Osteoblast (primary cell): ENCODE measurements around the gene LTO1. TPM values are rescaled to one million over a fixed set of nuclear protein-coding genes. Genes with fewer than 3 reads are reported as not detected.
A peak's percentile ranks its signal among the peaks of the same experiment; 100 is the strongest.

Experiments used
- DNase-seq: peaks from one replicate; pipeline ENCODE4 v3.0.0; 2011; ENCODE audit warnings: low spot score, mixed read lengths; ENCODE audit not compliant: insufficient read length; ENCODE audit errors: missing footprints
- H2AFZ ChIP-seq: 2 replicates; pipeline ENCODE4 v1.6.0; 2011; ENCODE audit warnings: mild to moderate bottlenecking, low read length
- H3K27ac ChIP-seq: 2 replicates; pipeline ENCODE4 v1.5.1; 2011; ENCODE audit warnings: mild to moderate bottlenecking, low read depth, low read length, moderate library complexity
- H3K27me3 ChIP-seq: 2 replicates; pipeline ENCODE4 v1.6.0; 2012; ENCODE audit warnings: mild to moderate bottlenecking, control low read depth, inconsistent platforms, low read length, moderate library complexity; ENCODE audit not compliant: insufficient read depth
- H3K36me3 ChIP-seq: 2 replicates; pipeline ENCODE4 v1.5.1; 2011; ENCODE audit warnings: mild to moderate bottlenecking, low read length, control low read depth, moderate library complexity; ENCODE audit not compliant: insufficient read depth
- H3K4me1 ChIP-seq: 2 replicates; pipeline ENCODE4 v1.5.1; 2011; ENCODE audit warnings: mild to moderate bottlenecking, low read length, control low read depth, moderate library complexity; ENCODE audit not compliant: insufficient read depth
- H3K4me2 ChIP-seq: 2 replicates; pipeline ENCODE4 v1.6.0; 2011; ENCODE audit warnings: mild to moderate bottlenecking, low read length; ENCODE audit not compliant: insufficient read depth
- H3K4me3 ChIP-seq: fragments of 200-600 bp; sonication (generic); 3 replicates; pipeline ENCODE4 v1.5.1; 2012; ENCODE audit warnings: mild to moderate bottlenecking, low read length, inconsistent platforms; ENCODE audit not compliant: insufficient read depth
- H3K79me2 ChIP-seq: 2 replicates; pipeline ENCODE4 v1.6.0; 2012; ENCODE audit warnings: mild to moderate bottlenecking, low read length, control low read depth, inconsistent platforms; ENCODE audit not compliant: insufficient read depth
- H3K9me3 ChIP-seq: 2 replicates; pipeline ENCODE4 v1.5.1; 2011; ENCODE audit warnings: low read depth, low read length, control low read depth
- H4K20me1 ChIP-seq: 2 replicates; pipeline ENCODE4 v1.6.0; 2012; ENCODE audit warnings: mild to moderate bottlenecking, low read length, control low read depth; ENCODE audit not compliant: insufficient read depth
- CTCF ChIP-seq: IDR thresholded peaks from 2 replicates; pipeline ENCODE4 v1.5.1; 2011; ENCODE audit warnings: mild to moderate bottlenecking, low read depth, low read length, moderate library complexity; ENCODE audit errors: extremely low read depth
- total RNA-seq: library from RNA; depleted of rRNA; stranded (reverse); fragments of >200 nt; gene quantifications from 2 replicates; pipeline ENCODE4 v1.2.3, GENCODE V29; 2012

Gene LTO1
- total RNA-seq, 1 donor = 24.6 TPM

DNA sequence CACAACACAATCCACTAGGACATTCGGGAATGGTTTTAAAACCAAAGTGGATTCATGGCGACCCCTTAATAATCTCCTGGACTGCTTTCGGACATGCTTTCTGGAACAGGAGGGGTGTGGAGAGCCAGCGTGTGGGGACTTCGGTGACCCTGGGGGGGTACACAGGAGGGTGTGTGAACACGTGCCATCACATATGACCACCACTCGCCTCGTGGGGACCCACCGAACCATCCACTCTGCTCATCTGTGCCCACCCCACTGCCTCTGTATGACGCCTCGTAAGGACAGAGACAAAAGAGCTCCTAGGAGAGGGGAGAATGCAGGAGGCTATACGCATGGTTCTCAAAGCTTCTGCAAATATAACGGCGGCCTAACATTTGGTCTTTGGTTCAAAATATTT, 8.9 kb downstream of the LTO1 start:
- Histone ChIP-seq H3K79me2 (peaks cover 23% of the 10 kb centered on the region), H3K4me2 (no peak overlapping the region), H3K4me3 (no peak overlapping the region), H3K9me3 (no peaks in the 10 kb centered on the region), H4K20me1 (peaks cover 15% of the 10 kb centered on the region), H3K27me3 (no peaks in the 10 kb centered on the region), H3K4me1 (peaks cover 14% of the 10 kb centered on the region), H2AFZ (no peak overlapping the region), H3K27ac (no peak overlapping the region), H3K36me3 (peaks cover 34% of the 10 kb centered on the region)
- TF ChIP-seq CTCF = no peak
- peak; percentile 49 for DNase-seq

DNA sequence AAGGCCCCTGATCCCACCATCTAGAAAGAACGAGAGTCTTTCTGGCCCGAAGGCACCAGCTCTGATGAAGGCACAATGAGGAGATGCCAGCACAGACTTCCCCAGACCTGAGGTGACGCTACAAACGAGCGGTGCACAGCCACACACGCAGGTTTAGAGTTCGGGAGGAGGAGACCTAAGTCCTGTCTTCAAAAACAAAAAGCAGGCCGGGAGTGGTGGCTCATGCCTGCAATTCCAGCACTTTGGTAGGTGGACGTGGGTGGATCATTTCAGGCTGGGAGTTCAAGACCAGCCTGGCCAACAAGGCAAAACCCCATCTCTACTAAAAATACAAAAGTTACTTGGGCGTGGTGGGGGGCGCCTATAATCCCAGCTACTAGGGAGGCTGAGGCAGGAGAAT, 9.5 kb downstream of the LTO1 start:
- no peaks in the 10 kb centered on the region for H3K9me3 ChIP-seq
- TF ChIP-seq CTCF = no peak
- DNase-seq = no peak
- peaks cover 14% of the 10 kb centered on the region for H3K4me1 ChIP-seq
- H2AFZ ChIP-seq = no peak overlapping the region
- no peak overlapping the region for H3K4me3 ChIP-seq
- no peak overlapping the region for H3K4me2 ChIP-seq
- peaks cover 23% of the 10 kb centered on the region for H3K79me2 ChIP-seq
- H3K27me3 ChIP-seq = no peaks in the 10 kb centered on the region
- H3K27ac ChIP-seq = no peak overlapping the region
- H3K36me3 ChIP-seq = peaks cover 30% of the 10 kb centered on the region
- peaks cover 15% of the 10 kb centered on the region for H4K20me1 ChIP-seq

DNA sequence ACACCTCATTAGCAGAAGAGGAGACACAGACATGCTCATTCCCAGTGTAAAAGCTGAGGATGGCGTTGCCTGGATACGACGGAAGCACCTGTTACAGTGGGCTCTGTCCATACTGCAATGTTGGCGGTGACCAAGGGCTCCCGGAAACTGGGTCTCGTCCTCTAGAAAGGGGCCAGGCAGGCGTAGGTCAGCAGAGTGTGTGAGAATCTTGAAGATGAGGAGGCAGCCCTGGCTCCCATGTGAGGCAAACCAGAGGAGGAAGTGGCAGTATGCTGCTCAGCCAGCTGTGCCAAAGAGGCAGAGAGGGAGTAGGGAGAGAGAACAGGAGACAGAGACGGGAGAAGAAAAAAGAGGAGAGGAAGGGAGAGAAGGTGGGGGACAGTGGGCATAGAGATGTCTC, 10.3 kb downstream of the LTO1 start:
- Histone ChIP-seq H2AFZ (no peak overlapping the region), H4K20me1 (peaks cover 13% of the 10 kb centered on the region), H3K4me2 (no peak overlapping the region), H3K4me1 (peaks cover 11% of the 10 kb centered on the region), H3K27ac (no peak overlapping the region), H3K4me3 (no peak overlapping the region), H3K79me2 (peaks cover 21% of the 10 kb centered on the region), H3K9me3 (no peaks in the 10 kb centered on the region), H3K27me3 (no peaks in the 10 kb centered on the region), H3K36me3 (peaks cover 28% of the 10 kb centered on the region)
- TF ChIP-seq CTCF = no peak
- no peak for DNase-seq

GRCh38 chr11:69664103-69664775, 10.9 kb downstream of the LTO1 start:
- Histone ChIP-seq H3K4me1 (peaks cover 10% of the 10 kb centered on the region), H3K79me2 (peaks cover 14% of the 10 kb centered on the region), H4K20me1 (peaks cover 12% of the 10 kb centered on the region), H3K27me3 (no peaks in the 10 kb centered on the region), H3K9me3 (no peaks in the 10 kb centered on the region), H3K4me3 (no peak overlapping the region), H2AFZ (no peak overlapping the region), H3K36me3 (peaks cover 22% of the 10 kb centered on the region), H3K4me2 (no peak overlapping the region), H3K27ac (no peak overlapping the region)
- peak; percentile 73 for DNase-seq
- no peak for TF ChIP-seq CTCF
